ENCODE data around the gene CDK19.

CDK19 gene

DNA sequence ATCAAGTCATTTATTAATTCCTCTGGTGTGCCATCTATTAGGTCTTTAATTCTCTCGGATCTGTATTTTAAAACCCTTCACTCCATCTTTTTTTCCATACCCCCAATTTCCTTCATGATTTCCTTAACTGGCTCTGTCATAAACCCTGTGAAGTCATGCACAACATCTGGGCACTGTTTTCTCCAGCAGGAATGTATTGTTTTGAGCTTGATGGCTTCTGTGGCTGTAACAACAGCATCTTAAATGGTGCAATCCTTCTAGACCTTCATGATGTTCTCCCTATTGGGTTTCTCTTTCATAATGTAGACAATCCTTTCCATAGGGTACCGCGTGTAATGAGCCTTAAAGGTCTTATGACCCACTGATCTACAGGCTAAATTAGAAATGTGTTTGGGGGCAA, 29.0 kb downstream of the CDK19 start:
- H3K27me3 ChIP-seq, result no peaks in the 10 kb centered on the region
- H3K4me3 ChIP-seq, result no peak overlapping the region
- intact Hi-C loops (cut with DNase I; ENCODE audit: low total_unique reads), result no loop called here
- H3K36me3 ChIP-seq, result no peaks in the 10 kb centered on the region
- H3K9me3 ChIP-seq, result peaks cover 0 to 7% (median 6%) of the 10 kb centered on the region in 3 donors
- TF ChIP-seq, protein P1, sequence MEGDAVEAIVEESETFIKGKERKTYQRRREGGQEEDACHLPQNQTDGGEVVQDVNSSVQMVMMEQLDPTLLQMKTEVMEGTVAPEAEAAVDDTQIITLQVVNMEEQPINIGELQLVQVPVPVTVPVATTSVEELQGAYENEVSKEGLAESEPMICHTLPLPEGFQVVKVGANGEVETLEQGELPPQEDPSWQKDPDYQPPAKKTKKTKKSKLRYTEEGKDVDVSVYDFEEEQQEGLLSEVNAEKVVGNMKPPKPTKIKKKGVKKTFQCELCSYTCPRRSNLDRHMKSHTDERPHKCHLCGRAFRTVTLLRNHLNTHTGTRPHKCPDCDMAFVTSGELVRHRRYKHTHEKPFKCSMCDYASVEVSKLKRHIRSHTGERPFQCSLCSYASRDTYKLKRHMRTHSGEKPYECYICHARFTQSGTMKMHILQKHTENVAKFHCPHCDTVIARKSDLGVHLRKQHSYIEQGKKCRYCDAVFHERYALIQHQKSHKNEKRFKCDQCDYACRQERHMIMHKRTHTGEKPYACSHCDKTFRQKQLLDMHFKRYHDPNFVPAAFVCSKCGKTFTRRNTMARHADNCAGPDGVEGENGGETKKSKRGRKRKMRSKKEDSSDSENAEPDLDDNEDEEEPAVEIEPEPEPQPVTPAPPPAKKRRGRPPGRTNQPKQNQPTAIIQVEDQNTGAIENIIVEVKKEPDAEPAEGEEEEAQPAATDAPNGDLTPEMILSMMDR (IDR thresholded peaks at IDR 0.05), result no peak
- DNase-seq, result no peak
- H3K27ac ChIP-seq, result no peak overlapping the region
- H3K4me1 ChIP-seq, result peaks cover 0 to 14% (median 9%) of the 10 kb centered on the region in 4 donors

DNA sequence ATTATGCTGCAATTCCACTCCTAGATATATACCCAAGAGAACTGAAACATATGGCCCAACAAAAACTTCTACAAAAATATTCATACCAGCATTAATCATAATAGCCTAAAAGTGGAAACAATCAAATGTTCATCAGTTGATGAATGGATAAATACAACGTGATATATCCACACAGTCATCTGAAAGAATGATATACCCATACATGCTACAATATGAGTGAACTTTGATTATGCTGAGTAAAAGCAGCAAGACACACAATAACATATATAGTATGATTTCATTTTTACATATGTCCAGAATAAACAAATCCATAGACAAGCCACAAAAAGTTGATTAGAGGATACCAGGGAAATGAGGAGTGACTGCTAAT, 30.7 kb downstream of the CDK19 start:
- H3K4me3 ChIP-seq, result no peak overlapping the region

DNA sequence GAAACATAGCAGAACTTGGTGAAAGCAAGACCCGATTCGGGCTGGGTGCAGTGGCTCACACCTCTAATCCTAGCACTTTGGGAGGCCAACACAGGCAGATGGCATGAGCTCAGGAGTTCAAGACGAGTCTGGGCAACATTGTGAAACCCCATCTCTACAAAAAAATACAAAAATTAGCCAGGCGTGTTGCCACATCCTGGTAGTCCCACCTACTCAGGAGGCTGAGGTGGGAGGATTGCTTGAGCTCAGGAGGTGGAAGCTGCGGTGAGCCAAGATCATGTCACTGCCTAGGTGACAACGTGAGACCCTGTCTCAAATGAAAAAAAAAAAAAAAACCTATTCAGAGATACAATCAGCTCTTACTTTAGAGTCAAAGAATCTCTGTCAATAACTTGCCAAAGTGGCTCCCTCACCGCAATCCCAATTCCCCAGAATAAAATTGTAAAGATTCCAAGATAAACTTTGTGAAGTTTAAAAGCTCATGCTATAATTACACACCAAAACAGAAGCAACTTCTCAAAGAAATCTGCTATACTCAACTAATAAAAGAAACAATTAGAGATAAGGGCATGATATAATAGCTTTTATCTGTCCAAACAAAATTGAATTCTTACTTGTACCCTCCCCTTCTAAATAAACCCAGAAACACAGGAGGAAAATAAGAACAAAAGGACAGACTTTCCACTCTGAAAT, 33.6 kb downstream of the CDK19 start:
- intact Hi-C loops (cut with DNase I; ENCODE audit: low total_unique reads), result no loop called here

More for the DNA sequence above, 30.7 kb downstream of the CDK19 start:
- no peak for DNase-seq
- H3K4me1 ChIP-seq, result peaks cover 0 to 22% (median 12%) of the 10 kb centered on the region in 4 donors
- H3K27me3 ChIP-seq, result no peaks in the 10 kb centered on the region
- no peaks in the 10 kb centered on the region for H3K36me3 ChIP-seq
- intact Hi-C loops (cut with DNase I; ENCODE audit: low total_unique reads), result no loop called here
- no peak overlapping the region for H3K27ac ChIP-seq
- TF ChIP-seq, protein P1 (IDR thresholded peaks at IDR 0.05), result no peak
- peaks cover 0 to 7% (median 6%) of the 10 kb centered on the region in 3 donors for H3K9me3 ChIP-seq

DNA sequence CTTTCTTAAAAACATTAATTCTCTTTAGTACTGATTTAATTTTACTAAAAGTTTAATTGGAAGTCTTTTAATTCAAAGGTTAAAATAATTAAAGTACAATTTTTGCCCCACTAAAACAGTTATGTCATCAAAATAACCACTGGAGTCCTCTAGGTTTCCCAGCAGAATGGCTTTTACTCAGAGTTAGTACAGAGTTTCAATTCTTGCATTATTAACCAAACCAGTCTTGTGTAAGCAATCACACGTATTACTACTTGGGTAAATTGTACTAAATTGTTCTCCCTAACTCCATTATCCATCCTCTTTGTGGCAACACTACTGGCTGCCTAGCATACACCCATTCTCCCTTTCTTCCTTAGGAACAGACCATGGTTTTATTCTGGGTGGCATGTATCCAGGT, 36.9 kb downstream of the CDK19 start:
- H3K4me1 ChIP-seq, result peaks cover 0 to 22% (median 12%) of the 10 kb centered on the region in 4 donors
- TF ChIP-seq, protein P1 (IDR thresholded peaks at IDR 0.05), result no peak
- no peak overlapping the region for H3K4me3 ChIP-seq
- no peak for DNase-seq
- no peak overlapping the region for H3K27ac ChIP-seq
- H3K36me3 ChIP-seq, result no peaks in the 10 kb centered on the region
- no peaks in the 10 kb centered on the region for H3K9me3 ChIP-seq
- H3K27me3 ChIP-seq, result no peaks in the 10 kb centered on the region
- intact Hi-C loops (cut with DNase I; ENCODE audit: low total_unique reads), result no loop called here

More for the DNA sequence above, 33.6 kb downstream of the CDK19 start:
- Histone ChIP-seq H3K27ac (no peak overlapping the region), H3K4me3 (no peak overlapping the region), H3K36me3 (no peaks in the 10 kb centered on the region), H3K4me1 (peaks cover 0 to 22% (median 12%) of the 10 kb centered on the region in 4 donors), H3K9me3 (peaks cover 0 to 3% (median 0%) of the 10 kb centered on the region in 3 donors), H3K27me3 (no peaks in the 10 kb centered on the region)
- TF ChIP-seq, protein P1 (IDR thresholded peaks at IDR 0.05), result no peak
- DNase-seq, result no peak

DNA sequence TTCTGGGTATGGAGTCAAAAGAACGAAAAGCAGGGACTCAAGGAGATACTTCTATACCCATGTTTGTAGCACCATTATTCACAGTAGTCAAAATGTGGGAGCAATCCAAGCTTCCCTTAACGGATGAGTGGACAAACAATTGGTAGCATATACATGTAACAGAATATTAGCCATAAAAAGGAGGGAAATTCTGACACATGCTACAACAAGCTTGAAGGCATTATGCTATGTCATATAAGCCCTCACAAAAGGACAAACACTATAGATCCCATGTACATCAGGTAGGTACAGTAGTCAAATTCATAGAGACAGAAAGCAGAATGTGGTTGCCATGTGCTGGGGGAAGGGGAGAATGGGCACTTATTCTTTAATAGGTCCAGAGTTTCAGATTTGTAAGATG, 37.6 kb downstream of the CDK19 start:
- no peak for DNase-seq
- TF ChIP-seq, protein P1 (IDR thresholded peaks at IDR 0.05), result no peak
- Histone ChIP-seq H3K36me3 (no peaks in the 10 kb centered on the region), H3K4me1 (peaks cover 0 to 22% (median 12%) of the 10 kb centered on the region in 4 donors), H3K4me3 (no peak overlapping the region), H3K27ac (no peak overlapping the region), H3K27me3 (no peaks in the 10 kb centered on the region), H3K9me3 (no peaks in the 10 kb centered on the region)
- intact Hi-C loops (cut with DNase I; ENCODE audit: low total_unique reads), result no loop called here
